Stimulated activated CD8-positive, alpha-beta memory T cell treated with anti-CD3 and anti-CD28 coated beads, Interleukin-7, amount 100 ng/mL, for 4 hours (primary cell): ENCODE data around the gene THEM4.
A peak's percentile ranks its signal among the peaks of the same experiment; 100 is the strongest.

Source experiments
- DNase-seq, 2 donors: peaks; one replicate each; pipeline ENCODE4 v3.0.0-alpha.2; 2020; ENCODE audit warnings: low read depth in 2 of 2

THEM4 gene

GRCh38 chr1:151838222-151839081 is 70.9 kb downstream of the THEM4 start:
- DNase-seq = peak in 1 of 2 donors; percentile 42

DNA sequence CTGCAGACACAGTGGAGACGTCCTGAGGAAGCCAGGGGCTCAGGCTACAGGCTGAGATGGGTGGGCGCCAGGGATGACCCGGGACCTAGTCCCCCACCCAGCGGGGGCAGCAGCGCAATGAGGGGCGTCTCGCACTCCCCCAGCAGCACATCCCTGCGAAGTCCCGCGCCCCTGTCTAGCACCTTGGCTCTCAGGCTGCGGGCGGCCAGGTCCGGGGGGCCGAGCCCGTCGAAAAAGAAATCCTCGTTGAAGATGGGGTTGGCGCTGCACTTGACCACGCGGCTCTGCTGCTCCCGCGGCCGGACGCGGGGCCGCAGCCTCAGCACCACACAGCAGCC is 71.5 kb downstream of the THEM4 start:
- no peak for DNase-seq

DNA sequence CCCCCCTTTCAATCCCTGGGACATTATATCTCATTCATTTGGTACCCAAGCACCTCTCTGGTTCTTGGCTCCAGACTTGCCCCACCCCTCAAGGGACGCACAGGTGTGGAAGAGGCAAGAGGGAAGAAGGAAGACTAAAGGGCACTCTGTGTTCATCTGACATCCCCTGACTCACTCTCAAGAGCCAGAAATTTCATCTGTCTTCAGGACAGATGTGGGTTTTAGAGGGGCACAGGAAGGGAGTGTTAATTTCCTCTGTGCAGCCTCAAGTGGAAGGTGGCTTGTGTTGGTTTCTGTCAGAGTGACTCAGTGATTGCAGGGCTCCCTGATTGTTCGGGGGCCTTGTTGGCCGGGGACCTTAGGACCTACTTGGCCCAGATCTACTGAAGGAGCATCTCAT is 72.1 kb downstream of the THEM4 start:
- no peak for DNase-seq

DNA sequence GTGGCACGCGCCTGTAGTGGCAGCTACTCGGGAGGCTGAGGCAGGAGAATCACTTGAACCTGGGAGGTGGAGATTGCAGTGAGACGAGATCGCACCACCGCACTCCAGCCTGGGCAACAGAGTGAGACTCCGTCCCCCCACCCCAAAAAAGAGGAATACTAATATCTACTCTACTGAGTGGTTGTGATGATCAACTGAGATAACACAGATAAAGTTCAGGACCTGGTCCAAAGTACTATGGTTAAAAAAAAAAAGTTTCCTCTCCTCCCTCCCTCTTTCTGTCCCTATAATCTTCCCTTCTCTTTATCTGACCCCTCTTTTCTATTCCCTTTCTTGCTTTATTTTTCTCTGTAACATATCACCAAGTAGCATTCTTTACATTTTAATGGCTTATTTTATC is 73.7 kb downstream of the THEM4 start:
- no peak for DNase-seq

DNA sequence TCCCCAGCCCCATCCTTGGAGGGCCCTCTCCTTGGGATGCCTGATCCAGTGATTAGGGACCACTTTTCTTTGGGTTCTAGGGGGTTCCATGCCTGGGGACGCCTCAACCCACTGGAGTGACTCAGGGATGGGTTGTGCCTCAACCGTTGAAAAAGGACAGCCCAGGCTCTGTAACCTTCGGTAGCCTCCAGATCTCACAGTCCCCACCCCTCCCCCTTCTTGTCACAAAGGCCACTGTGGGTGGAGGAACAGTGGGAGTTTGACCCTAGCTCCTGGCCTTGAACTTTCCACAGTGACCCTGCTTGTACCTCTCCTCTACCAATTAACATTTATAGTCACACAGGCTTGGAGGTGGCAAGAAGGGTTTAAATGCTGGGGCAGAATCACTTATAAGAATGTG is 75.1 kb downstream of the THEM4 start:
- DNase-seq = no peak

- no peak for DNase-seq
Observed at GRCh38 chr1:151833172-151833900, 76.0 kb downstream of the THEM4 start.

DNA sequence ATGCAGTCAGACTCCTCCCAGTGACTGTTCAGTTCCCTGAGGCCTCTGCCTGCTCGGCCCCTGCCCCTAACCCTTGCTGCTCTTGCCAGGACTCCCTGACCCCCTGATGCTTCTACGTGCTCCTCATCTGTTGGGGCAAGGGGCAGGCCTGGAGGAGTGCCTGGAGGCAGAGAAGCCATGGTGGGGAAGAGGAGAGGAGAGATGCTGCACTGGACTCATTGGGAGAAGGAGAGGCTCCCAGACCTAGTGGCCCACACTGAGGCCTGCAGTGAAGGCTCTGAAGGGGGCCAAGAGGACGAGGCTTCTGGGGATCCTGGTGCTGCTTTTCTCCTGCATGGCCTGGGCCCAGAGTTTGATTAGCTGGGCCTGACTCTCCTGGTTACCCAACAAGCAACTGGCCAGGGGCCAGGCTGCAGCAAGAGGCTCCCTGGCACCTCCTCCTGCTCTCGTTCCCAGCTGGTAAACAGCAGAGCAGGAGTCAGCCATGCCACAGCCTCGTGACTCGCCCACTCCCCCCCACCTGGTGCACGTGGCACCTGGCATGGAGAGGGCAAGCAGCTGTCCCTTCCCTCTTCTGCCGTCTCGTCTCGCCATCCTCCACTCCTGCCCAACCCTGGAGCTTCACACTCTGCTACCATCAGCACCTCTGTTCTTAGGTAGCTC is 76.9 kb downstream of the THEM4 start:
- DNase-seq = no peak

- no peak for DNase-seq
Observed at GRCh38 chr1:151831605-151832004, 77.7 kb downstream of the THEM4 start, which contains the start of gene RORC. RORC (minus strand) TSS chr1:151831802; CDS start chr1:151831764, 38 bp downstream.

GRCh38 chr1:151831256-151831591 is 78.1 kb downstream of the THEM4 start:
- no peak for DNase-seq

- DNase-seq = no peak
Observed at GRCh38 chr1:151830055-151830454, 79.3 kb downstream of the THEM4 start.

GRCh38 chr1:151829352-151830046 is 79.8 kb downstream of the THEM4 start:
- DNase-seq = no peak

- no peak for DNase-seq
Observed at GRCh38 chr1:151828921-151829320, 80.4 kb downstream of the THEM4 start.

DNA sequence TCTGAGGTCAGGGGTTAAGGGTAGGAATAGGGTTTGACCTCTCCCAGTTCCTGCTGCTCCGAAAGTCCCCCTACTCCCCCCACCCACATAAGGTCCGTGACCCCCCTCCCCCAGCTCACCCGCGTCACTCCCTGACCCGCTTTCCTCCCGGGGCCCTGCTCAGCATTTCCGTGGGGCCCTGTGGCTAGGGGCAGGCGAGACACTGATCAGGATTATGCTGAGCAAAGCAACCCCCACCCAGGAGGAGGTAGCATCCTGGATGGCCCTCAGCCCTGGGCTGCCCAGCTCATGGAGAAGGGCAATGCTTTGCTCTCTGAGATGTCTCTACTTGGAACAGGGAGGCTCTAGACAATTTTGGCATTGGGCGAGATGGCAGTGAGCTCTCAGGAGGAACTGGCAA is 81.5 kb downstream of the THEM4 start:
- DNase-seq = no peak

- DNase-seq = peak in 1 of 2 donors; percentile 50
Observed at GRCh38 chr1:151825751-151826660, 83.3 kb downstream of the THEM4 start.

- DNase-seq = no peak
Observed at GRCh38 chr1:151825204-151825603, 84.1 kb downstream of the THEM4 start.
